HEK293 (cell line): ENCODE measurements around the gene R3HDM2.

Experiments used
- ATF2 ChIP-seq: fragments of 450-650 bp; formaldehyde crosslinking; IDR thresholded peaks from 2 replicates; pipeline ENCODE4 v1.5.1; 2016; ENCODE audit warnings: missing biosample characterization, missing genetic modification characterization, low read depth
- ELK4 ChIP-seq: IDR thresholded peaks from 2 replicates; pipeline ENCODE4 v1.6.1; 2011; ENCODE audit warnings: mild to moderate bottlenecking, low read depth, low read length, borderline replicate concordance
- FEZF1 ChIP-seq: fragments of 450-650 bp; formaldehyde crosslinking; IDR thresholded peaks from 2 replicates; pipeline ENCODE4 v1.5.1; 2016; ENCODE audit warnings: missing biosample characterization, missing genetic modification characterization
- KLF17 ChIP-seq: fragments of 450-650 bp; formaldehyde crosslinking; IDR thresholded peaks from 2 replicates; pipeline ENCODE4 v1.5.1; 2016; ENCODE audit warnings: missing biosample characterization, missing genetic modification characterization
- PRDM2 ChIP-seq: fragments of 450-650 bp; formaldehyde crosslinking; IDR thresholded peaks from 2 replicates; pipeline ENCODE4 v1.5.1; 2016; ENCODE audit warnings: missing biosample characterization, missing genetic modification characterization, borderline replicate concordance
- YY2 ChIP-seq: fragments of 450-650 bp; formaldehyde crosslinking; IDR thresholded peaks from 2 replicates; pipeline ENCODE4 v1.5.1; 2016; ENCODE audit warnings: missing biosample characterization, missing genetic modification characterization
- ZBTB17 ChIP-seq: fragments of 450-650 bp; formaldehyde crosslinking; IDR thresholded peaks from 2 replicates; pipeline ENCODE4 v1.5.1; 2016; ENCODE audit warnings: missing biosample characterization, missing genetic modification characterization
- ZNF112 ChIP-seq: fragments of 450-650 bp; formaldehyde crosslinking; IDR thresholded peaks from 2 replicates; pipeline ENCODE4 v1.5.0; 2017; ENCODE audit warnings: missing biosample characterization, missing genetic modification characterization
- ZNF140 ChIP-seq: fragments of 450-650 bp; formaldehyde crosslinking; IDR thresholded peaks from 2 replicates; pipeline ENCODE4 v1.5.1; 2016; ENCODE audit warnings: missing biosample characterization, missing genetic modification characterization
- ZNF157 ChIP-seq: fragments of 450-650 bp; formaldehyde crosslinking; IDR thresholded peaks from 2 replicates; pipeline ENCODE4 v1.5.1; 2016; ENCODE audit warnings: missing biosample characterization, missing genetic modification characterization
- ZNF354C ChIP-seq: fragments of 450-650 bp; formaldehyde crosslinking; IDR thresholded peaks from 2 replicates; pipeline ENCODE4 v1.5.1; 2016; ENCODE audit warnings: missing biosample characterization, missing genetic modification characterization, low read depth, borderline replicate concordance
- ZNF398 ChIP-seq: fragments of 450-650 bp; formaldehyde crosslinking; IDR thresholded peaks from 2 replicates; pipeline ENCODE4 v1.5.1; 2017; ENCODE audit warnings: missing biosample characterization, missing genetic modification characterization
- ZNF544 ChIP-seq: fragments of 450-650 bp; formaldehyde crosslinking; IDR thresholded peaks from 2 replicates; pipeline ENCODE4 v1.5.0; 2017; ENCODE audit warnings: missing biosample characterization, missing genetic modification characterization
- ZNF585B ChIP-seq: fragments of 450-650 bp; formaldehyde crosslinking; IDR thresholded peaks from 2 replicates; pipeline ENCODE4 v1.5.1; 2016; ENCODE audit warnings: missing biosample characterization, missing genetic modification characterization
- ZNF610 ChIP-seq: fragments of 450-650 bp; formaldehyde crosslinking; IDR thresholded peaks from 2 replicates; pipeline ENCODE4 v1.5.1; 2016; ENCODE audit warnings: missing biosample characterization, missing genetic modification characterization, borderline replicate concordance
- ZNF776 ChIP-seq: fragments of 450-650 bp; formaldehyde crosslinking; IDR thresholded peaks from 2 replicates; pipeline ENCODE4 v1.5.0; 2017; ENCODE audit warnings: missing biosample characterization, missing genetic modification characterization, borderline replicate concordance
- ZSCAN4 ChIP-seq: fragments of 450-650 bp; formaldehyde crosslinking; IDR thresholded peaks from 2 replicates; pipeline ENCODE4 v1.5.1; 2017; ENCODE audit warnings: missing biosample characterization, missing genetic modification characterization
- TF ChIP-seq, protein P1 (sequence below): fragments of 450-650 bp; formaldehyde crosslinking; IDR thresholded peaks from 2 replicates; pipeline ENCODE4; 2016; ENCODE audit warnings: missing biosample characterization, missing genetic modification characterization
- TF ChIP-seq, protein P2 (sequence below): fragments of 450-650 bp; formaldehyde crosslinking; IDR thresholded peaks from 2 replicates; pipeline ENCODE4 v1.5.1; 2016; ENCODE audit warnings: missing biosample characterization, missing genetic modification characterization, low read depth

The R3HDM2 gene

DNA sequence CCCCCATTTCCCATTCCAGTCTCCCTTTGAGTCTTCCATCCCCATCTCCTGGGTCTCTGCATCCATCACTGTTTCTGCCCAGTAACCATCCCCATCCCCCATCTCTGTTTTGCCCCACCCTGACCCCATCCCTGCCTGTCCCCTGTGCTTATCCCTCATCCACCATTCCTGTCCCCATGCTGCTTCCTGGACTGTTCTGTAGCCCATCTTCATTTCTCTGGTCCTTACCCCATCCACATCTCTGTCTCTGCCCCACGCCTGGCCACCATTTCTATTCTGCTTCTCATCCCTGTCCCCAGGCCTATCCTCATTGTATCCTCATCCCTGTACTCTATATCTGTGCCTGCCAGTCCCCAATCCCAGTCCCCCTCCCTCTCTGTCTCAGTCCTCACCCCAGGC, 210.1 kb downstream of the R3HDM2 start (continued):
- TF ChIP-seq ATF2 = no peak
- TF ChIP-seq ZNF610 (tag by site-specific recombination) = no peak
- no peak for TF ChIP-seq ZNF354C
- TF ChIP-seq ZNF112 (tag by site-specific recombination) = no peak
- no peak for TF ChIP-seq ZNF585B (tag by site-specific recombination)
- no peak for TF ChIP-seq ZNF776 (tag by site-specific recombination)
- TF ChIP-seq ZNF398 (tag by site-specific recombination) = no peak
- 0 out of 2 replicates have a peak, but pooled peaks have one; percentile 16 for TF ChIP-seq KLF17
- no peak for TF ChIP-seq ZNF140
- no peak for TF ChIP-seq ZNF544 (tag by site-specific recombination)
- TF ChIP-seq YY2 (tag by site-specific recombination) = peak; percentile 55
- TF ChIP-seq, protein P1, sequence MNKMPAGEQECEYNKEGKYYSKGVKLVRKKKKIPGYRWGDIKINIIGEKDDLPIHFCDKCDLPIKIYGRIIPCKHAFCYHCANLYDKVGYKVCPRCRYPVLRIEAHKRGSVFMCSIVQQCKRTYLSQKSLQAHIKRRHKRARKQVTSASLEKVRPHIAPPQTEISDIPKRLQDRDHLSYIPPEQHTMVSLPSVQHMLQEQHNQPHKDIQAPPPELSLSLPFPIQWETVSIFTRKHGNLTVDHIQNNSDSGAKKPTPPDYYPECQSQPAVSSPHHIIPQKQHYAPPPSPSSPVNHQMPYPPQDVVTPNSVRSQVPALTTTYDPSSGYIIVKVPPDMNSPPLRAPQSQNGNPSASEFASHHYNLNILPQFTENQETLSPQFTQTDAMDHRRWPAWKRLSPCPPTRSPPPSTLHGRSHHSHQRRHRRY (tag by site-specific recombination) = no peak
- no peak for TF ChIP-seq ZNF157 (tag by site-specific recombination)
- no peak for TF ChIP-seq FEZF1
- peak; percentile 98 for TF ChIP-seq ZBTB17 (tag by site-specific recombination)
- no peak for TF ChIP-seq ELK4
- TF ChIP-seq PRDM2 (tag by site-specific recombination) = 0 out of 2 replicates have a peak, but pooled peaks have one; percentile 51
- TF ChIP-seq ZSCAN4 (tag by site-specific recombination) = no peak
- TF ChIP-seq, protein P2, sequence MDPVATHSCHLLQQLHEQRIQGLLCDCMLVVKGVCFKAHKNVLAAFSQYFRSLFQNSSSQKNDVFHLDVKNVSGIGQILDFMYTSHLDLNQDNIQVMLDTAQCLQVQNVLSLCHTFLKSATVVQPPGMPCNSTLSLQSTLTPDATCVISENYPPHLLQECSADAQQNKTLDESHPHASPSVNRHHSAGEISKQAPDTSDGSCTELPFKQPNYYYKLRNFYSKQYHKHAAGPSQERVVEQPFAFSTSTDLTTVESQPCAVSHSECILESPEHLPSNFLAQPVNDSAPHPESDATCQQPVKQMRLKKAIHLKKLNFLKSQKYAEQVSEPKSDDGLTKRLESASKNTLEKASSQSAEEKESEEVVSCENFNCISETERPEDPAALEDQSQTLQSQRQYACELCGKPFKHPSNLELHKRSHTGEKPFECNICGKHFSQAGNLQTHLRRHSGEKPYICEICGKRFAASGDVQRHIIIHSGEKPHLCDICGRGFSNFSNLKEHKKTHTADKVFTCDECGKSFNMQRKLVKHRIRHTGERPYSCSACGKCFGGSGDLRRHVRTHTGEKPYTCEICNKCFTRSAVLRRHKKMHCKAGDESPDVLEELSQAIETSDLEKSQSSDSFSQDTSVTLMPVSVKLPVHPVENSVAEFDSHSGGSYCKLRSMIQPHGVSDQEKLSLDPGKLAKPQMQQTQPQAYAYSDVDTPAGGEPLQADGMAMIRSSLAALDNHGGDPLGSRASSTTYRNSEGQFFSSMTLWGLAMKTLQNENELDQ (tag by site-specific recombination) = no peak
